ENCODE measurements around the gene PRICKLE2.

PRICKLE2 gene

DNA sequence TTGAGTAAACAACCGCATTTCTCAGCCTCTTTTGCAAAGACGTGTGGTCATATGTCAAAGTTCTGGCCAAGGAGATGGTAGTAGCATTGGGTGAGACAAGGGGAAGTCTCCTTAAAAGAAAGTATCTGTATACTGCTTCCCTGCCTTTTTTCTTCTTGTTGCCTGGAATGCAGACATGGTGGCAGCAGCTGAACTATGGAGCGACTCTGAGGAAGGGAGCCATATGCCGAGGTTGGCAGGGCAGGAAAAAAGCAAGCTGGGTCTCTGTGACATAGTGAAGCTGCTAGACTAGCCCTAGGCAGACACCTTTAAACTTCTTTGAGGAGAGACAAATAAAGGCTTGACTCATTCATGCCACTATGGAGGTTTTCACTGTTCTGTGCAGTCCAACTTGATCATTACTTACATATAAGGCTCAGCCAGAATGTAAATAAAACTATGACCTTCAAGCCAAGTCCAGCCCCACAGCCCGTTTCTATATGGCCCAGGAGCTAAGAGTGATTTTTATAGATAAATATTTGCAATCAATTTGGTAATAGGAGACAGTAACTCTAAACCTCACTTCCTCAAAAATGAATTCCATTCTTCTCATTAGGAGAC, 30.6 kb upstream of the PRICKLE2 start:
- DNase-seq, result no peak

DNA sequence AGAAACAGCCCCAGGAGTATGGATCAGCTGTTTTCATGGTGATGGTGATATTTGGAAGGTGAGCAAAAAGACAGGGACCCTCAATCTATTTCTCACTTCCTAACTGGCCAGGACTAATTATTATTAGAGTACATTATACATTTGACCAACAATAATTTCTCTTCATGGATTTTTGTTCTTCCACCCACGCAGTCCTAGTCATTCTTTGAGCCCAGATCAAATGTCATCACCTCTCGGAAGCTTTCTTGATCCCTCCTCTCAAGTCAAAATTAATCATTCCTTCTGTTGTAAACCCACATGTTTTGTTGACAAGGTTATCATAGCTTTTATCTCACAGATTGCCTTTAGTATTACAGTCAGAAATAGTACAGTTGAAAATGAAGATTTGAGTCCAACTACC, 29.2 kb upstream of the PRICKLE2 start:
- DNase-seq, result no peak

GRCh38 chr3:64253689-64254088, 28.4 kb upstream of the PRICKLE2 start:
- DNase-seq, result no peak

DNA sequence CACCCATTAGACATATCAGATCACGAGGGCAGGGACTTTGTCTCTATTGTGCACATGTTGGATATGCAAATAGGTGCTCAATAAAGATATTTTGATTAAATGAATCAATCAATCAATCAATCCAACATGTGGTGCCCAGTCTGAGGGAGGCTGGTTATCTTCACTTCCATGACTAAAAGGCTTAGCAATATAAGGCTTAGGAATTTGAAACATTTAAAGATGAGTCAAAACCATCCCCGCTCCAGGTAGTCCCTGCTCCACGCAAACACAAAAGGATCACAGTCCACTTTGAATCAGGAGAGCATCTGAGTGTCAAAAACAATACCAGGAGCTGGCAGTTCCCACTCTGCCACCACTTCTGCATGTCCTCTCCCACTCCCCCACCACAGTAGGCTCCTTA, 25.8 kb upstream of the PRICKLE2 start:
- no peak for DNase-seq

DNA sequence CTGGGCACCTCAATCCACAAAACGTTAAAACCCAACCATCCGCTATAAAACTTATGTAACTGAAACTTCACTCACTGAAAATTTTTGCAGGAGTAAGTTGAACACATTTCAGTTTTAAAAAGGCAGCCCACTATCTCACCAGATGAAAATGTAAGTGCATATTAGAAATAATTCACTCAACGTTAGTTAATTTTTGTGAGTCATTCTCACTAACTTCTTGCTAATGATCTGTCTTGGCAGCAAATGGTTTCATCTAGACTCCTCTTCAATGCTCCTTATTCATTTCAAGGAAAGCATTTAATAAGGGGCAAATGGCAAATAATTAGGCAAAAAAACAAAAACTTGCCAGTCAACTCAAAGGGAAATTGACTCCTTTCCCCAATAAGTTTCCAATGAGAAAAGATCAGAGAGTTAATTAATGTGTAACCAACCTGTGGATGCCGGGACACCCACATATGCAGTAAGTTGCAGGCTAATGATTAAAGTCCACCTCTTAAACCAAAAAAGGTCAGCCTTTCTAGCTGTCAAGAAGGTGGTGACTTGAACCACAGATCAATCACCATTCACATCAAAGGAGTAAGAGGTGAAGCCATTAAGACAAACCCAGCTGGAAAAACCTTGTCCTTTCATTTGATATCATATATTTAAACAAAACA, 22.9 kb upstream of the PRICKLE2 start:
- DNase-seq, result no peak

GRCh38 chr3:64244011-64244942, 19.0 kb upstream of the PRICKLE2 start:
- no peak for DNase-seq

DNA sequence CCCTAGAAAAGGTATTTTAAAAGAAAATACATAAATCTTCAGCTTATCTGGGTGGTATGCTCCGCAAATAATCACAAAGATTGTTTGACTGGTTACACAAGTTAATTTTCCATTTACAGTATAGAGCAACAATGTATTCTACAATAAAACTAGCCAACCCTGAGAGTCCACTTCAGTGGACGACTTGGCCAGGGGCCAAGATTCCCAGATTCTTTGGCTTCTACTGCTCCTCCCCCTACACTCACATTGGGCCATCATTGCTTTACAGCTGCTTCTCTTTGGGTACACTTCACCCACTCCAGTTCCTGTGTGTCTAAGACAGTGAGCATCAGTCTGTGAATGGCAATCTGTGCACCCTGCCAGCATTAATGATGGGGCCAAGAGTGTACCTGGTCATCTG, 17.2 kb upstream of the PRICKLE2 start:
- DNase-seq, result peak; percentile 49

DNA sequence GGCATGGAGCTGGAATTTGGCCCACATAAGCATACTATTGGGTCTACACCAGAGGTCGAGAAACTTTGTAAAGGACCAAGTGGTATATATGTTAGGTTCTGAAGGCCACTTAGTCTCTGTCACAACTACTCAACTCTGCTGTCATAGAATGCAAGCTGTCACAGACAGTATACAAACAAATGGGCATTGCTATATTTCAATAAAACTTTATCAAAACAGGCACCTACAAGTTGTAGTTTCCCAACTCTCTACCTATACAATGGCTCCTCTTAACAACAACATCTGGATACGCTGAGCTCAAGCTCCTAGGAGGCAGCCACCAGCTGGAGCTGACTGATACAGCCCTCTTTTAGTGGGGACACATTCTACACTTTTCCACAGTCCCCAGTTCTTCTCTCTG, 15.7 kb upstream of the PRICKLE2 start:
- no peak for DNase-seq

GRCh38 chr3:64240396-64240795, 15.1 kb upstream of the PRICKLE2 start:
- DNase-seq, result no peak

- no peak for DNase-seq
Observed at GRCh38 chr3:64239841-64240240, 14.6 kb upstream of the PRICKLE2 start.

GRCh38 chr3:64238971-64239667, 13.9 kb upstream of the PRICKLE2 start:
- no peak for DNase-seq

- DNase-seq, result no peak
Observed at GRCh38 chr3:64237083-64237482, 11.8 kb upstream of the PRICKLE2 start.

- no peak for DNase-seq
Observed at GRCh38 chr3:64235605-64236004, 10.3 kb upstream of the PRICKLE2 start.

- no peak for DNase-seq
Observed at GRCh38 chr3:64234571-64234970, 9.3 kb upstream of the PRICKLE2 start.

DNA sequence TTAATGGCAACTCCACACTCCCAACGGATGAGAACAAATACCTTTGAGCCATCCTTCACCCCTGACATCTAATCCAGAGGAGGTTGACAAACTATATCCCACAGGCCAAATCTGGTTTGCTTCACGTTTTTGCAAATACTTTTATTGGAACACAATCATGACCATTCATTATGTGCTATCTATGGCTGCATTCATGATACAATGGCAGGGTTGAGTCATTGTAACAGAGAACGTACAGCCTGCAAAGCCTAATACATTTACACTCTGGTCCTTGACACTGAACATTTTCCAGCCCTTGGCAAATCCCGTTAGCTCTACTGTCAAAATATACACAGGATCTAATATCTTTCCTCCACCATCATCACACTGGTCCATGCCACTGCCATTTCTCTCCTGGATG, 7.6 kb upstream of the PRICKLE2 start:
- DNase-seq, result no peak

GRCh38 chr3:64229903-64230302, 4.6 kb upstream of the PRICKLE2 start:
- no peak for DNase-seq

DNA sequence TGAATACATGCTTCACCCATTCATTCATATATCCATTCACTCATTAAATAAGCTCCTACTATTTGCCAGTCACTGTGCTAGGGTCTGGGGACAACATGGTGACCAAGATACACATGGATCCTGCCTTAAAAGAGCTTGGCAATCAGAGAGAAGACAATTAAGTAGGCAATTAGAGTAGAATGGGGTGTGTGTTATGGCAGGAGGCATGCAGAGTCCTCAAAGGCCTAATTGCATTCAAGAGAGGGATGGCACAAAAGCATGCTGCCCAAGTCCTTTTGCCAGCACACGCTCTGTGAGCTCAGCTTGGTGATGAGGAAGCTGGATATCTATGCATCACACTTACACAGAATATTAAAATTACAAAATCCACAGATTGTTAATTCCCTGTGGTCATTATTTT, 2.8 kb upstream of the PRICKLE2 start:
- no peak for DNase-seq

DNA sequence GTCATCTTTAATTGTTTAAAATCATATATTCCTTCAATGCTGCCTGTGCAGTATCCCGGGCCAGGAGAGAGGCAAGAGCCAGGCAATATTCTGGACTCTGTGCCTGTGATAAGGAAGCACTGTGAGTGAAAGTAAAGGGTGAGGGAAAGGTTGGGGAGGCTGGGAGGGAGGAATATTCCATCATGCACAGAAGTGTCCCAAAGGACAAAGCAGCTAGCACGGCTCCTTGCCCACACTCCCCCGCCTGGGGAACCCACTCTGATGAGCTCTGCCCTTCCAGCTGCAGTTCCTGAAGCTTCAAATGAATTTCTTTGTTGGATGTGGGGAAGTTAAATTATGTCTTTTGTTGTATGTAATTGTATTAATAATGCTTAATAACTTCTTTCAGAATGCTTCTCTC, 1.5 kb upstream of the PRICKLE2 start:
- no peak for DNase-seq

- no peak for DNase-seq
Observed at GRCh38 chr3:64225695-64226499, 631 bp upstream of the PRICKLE2 start.

- no peak for DNase-seq
Observed at GRCh38 chr3:64223791-64224745, 1.2 kb downstream of the PRICKLE2 start.

Measured in right kidney (tissue), 1 donor.